GM12878 (cell line): ENCODE measurements around the gene COPRS. TPM values are rescaled to one million over a fixed set of nuclear protein-coding genes. Genes with fewer than 3 reads are reported as not detected.
A peak's percentile ranks its signal among the peaks of the same experiment; 100 is the strongest.

Experiments
- CEBPB ChIP-seq, 2 experiments: fragments of 150-350 bp in 1 of 2; IDR thresholded peaks; 2 replicates each; pipeline ENCODE4 v1.6.1; 2012 to 2014; ENCODE audit warnings: low read depth in 2 of 2, low read length in 2 of 2, borderline replicate concordance in 1 of 2, inconsistent platforms in 1 of 2
- EED ChIP-seq: sonication (generic); IDR thresholded peaks from 2 replicates; pipeline ENCODE4 v1.6.1; 2016; ENCODE audit warnings: antibody characterized with exemption, low read depth
- ETV6 ChIP-seq, 2 experiments: fragments of 450-650 bp in 1 of 2; IDR thresholded peaks in 1 of 2; conservative IDR thresholded peaks in 1 of 2; 2 replicates each; pipeline ENCODE4 v1.6.1; 2014; ENCODE audit warnings: antibody characterized with exemption in 1 of 2, borderline replicate concordance in 1 of 2, low read depth in 1 of 2, mild to moderate bottlenecking in 1 of 2, moderate library complexity in 1 of 2
- IKZF1 ChIP-seq: fragments of 450-650 bp; conservative IDR thresholded peaks from 2 replicates; pipeline ENCODE4 v1.6.1; 2017; ENCODE audit warnings: antibody characterized with exemption, mild to moderate bottlenecking
- IKZF2 ChIP-seq, 2 experiments: fragments of 450-650 bp; IDR thresholded peaks; 2 replicates each; pipeline ENCODE4 v1.6.1; 2017; ENCODE audit warnings: mild to moderate bottlenecking in 2 of 2, moderate library complexity in 2 of 2
- KAT2A ChIP-seq: conservative IDR thresholded peaks from 2 replicates; pipeline ENCODE4 v1.6.1; 2011; ENCODE audit warnings: low read depth, low read length; ENCODE audit not compliant: control insufficient read depth
- KDM1A ChIP-seq: fragments of 200-600 bp; sonication (generic); IDR thresholded peaks from 2 replicates; pipeline ENCODE4 v1.6.1; 2016; ENCODE audit warnings: borderline replicate concordance
- MXI1 ChIP-seq: fragments of 150-350 bp; IDR thresholded peaks from 2 replicates; pipeline ENCODE4 v1.6.1; 2011; ENCODE audit warnings: low read depth, mild to moderate bottlenecking, inconsistent platforms, low read length, improper control_type of control experiment
- NFXL1 ChIP-seq: fragments of 450-650 bp; IDR thresholded peaks from 2 replicates; pipeline ENCODE4 v1.6.1; 2017; ENCODE audit warnings: antibody characterized with exemption, mild to moderate bottlenecking, borderline replicate concordance
- RELB ChIP-seq: fragments of 450-650 bp; IDR thresholded peaks from 2 replicates; pipeline ENCODE4 v1.6.1; 2017; ENCODE audit warnings: low read depth, mild to moderate bottlenecking, moderate library complexity
- SREBF2 ChIP-seq: IDR thresholded peaks from 2 replicates; pipeline ENCODE4 v1.6.1; 2012; ENCODE audit warnings: mild to moderate bottlenecking, low read length
- TBL1XR1 ChIP-seq: IDR thresholded peaks from 2 replicates; pipeline ENCODE4 v1.6.1; 2012; ENCODE audit warnings: low read depth, low read length, improper control_type of control experiment
- ZNF24 ChIP-seq: fragments of 450-650 bp; IDR thresholded peaks from 2 replicates; pipeline ENCODE4 v1.6.1; 2017; ENCODE audit warnings: antibody characterized with exemption, mild to moderate bottlenecking
- ZNF384 ChIP-seq: IDR thresholded peaks from 2 replicates; pipeline ENCODE4 v1.6.1; 2012; ENCODE audit warnings: low read depth, mild to moderate bottlenecking, low read length, improper control_type of control experiment, borderline replicate concordance
- polyA plus RNA-seq, 11 experiments: library from polyadenylated mRNA; depleted of rRNA in 4 of 11; unstranded in 6 of 11; stranded (reverse) in 5 of 11; fragments of >200 nt; fragmentation: Nextera tagmentation in 4 of 11; fragmentation: Illumina TruSeq in 1 of 11; extraction: Ambion mirVana in 4 of 11; extraction: Trizol in 1 of 11; gene quantifications; 1 replicate in 1 of 11; 2 replicates in 10 of 11; pipeline versions ENCODE4 v1.2.1 to v1.2.3, GENCODE V29; 2011 to 2016; ENCODE audit warnings: inconsistent platforms in 2 of 11, missing spikeins in 2 of 11, low read depth in 1 of 11
- total RNA-seq, 4 experiments: library from RNA; depleted of rRNA in 3 of 4; stranded (reverse); fragments of >200 nt in 3 of 4; fragmentation: Illumina TruSeq in 1 of 4; extraction: Trizol in 1 of 4; gene quantifications; 2 replicates each; pipeline versions ENCODE4 v1.2.1 to v1.2.3, GENCODE V29; 2013 to 2021
- TF ChIP-seq, protein P1 (sequence below): IDR thresholded peaks from 2 replicates; pipeline ENCODE4 v1.6.1; 2012; ENCODE audit warnings: improper control_type of control experiment, low read depth, low read length; ENCODE audit not compliant: insufficient replicate concordance
- TF ChIP-seq, protein P2 (sequence below): fragments of 450-650 bp; IDR thresholded peaks from 2 replicates; pipeline ENCODE4 v1.6.1; 2016; ENCODE audit warnings: mild to moderate bottlenecking
- TF ChIP-seq, protein P3 (sequence below): fragments of 450-650 bp; IDR thresholded peaks from 2 replicates; pipeline ENCODE4 v1.6.1; 2016; ENCODE audit warnings: mild to moderate bottlenecking, moderate library complexity, borderline replicate concordance

The COPRS gene
- total and polyA plus RNA-seq, 10 of the 15 experiments (the other 5 are each of a cell fraction or from before 2014, with no cell fraction given) = 6.3 to 41.9 (median 31.4) TPM

- TF ChIP-seq NFXL1 = no peak
- peak in 1 of 2 experiments; percentile 44; a peak in 1 of 4 replicates for TF ChIP-seq ETV6 (conservative IDR thresholded peaks at IDR 0.05 in 1 of 2, IDR thresholded peaks at IDR 0.05 in 1 of 2; ENCODE audit: borderline replicate concordance in 1 of 2, low read depth in 1 of 2)
- no peak for TF ChIP-seq KAT2A
- peak; percentile 79 for TF ChIP-seq EED
- TF ChIP-seq KDM1A = no peak
- TF ChIP-seq RELB = no peak
- peak; percentile 69 for TF ChIP-seq IKZF1
- TF ChIP-seq, protein P1, sequence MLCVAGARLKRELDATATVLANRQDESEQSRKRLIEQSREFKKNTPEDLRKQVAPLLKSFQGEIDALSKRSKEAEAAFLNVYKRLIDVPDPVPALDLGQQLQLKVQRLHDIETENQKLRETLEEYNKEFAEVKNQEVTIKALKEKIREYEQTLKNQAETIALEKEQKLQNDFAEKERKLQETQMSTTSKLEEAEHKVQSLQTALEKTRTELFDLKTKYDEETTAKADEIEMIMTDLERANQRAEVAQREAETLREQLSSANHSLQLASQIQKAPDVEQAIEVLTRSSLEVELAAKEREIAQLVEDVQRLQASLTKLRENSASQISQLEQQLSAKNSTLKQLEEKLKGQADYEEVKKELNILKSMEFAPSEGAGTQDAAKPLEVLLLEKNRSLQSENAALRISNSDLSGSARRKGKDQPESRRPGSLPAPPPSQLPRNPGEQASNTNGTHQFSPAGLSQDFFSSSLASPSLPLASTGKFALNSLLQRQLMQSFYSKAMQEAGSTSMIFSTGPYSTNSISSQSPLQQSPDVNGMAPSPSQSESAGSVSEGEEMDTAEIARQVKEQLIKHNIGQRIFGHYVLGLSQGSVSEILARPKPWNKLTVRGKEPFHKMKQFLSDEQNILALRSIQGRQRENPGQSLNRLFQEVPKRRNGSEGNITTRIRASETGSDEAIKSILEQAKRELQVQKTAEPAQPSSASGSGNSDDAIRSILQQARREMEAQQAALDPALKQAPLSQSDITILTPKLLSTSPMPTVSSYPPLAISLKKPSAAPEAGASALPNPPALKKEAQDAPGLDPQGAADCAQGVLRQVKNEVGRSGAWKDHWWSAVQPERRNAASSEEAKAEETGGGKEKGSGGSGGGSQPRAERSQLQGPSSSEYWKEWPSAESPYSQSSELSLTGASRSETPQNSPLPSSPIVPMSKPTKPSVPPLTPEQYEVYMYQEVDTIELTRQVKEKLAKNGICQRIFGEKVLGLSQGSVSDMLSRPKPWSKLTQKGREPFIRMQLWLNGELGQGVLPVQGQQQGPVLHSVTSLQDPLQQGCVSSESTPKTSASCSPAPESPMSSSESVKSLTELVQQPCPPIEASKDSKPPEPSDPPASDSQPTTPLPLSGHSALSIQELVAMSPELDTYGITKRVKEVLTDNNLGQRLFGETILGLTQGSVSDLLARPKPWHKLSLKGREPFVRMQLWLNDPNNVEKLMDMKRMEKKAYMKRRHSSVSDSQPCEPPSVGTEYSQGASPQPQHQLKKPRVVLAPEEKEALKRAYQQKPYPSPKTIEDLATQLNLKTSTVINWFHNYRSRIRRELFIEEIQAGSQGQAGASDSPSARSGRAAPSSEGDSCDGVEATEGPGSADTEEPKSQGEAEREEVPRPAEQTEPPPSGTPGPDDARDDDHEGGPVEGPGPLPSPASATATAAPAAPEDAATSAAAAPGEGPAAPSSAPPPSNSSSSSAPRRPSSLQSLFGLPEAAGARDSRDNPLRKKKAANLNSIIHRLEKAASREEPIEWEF = no peak
- TF ChIP-seq CEBPB (IDR thresholded peaks at IDR 0.05; ENCODE audit: borderline replicate concordance in 1 of 2, low read depth in 2 of 2, low read length in 2 of 2) = no peak
- TF ChIP-seq, protein P2, sequence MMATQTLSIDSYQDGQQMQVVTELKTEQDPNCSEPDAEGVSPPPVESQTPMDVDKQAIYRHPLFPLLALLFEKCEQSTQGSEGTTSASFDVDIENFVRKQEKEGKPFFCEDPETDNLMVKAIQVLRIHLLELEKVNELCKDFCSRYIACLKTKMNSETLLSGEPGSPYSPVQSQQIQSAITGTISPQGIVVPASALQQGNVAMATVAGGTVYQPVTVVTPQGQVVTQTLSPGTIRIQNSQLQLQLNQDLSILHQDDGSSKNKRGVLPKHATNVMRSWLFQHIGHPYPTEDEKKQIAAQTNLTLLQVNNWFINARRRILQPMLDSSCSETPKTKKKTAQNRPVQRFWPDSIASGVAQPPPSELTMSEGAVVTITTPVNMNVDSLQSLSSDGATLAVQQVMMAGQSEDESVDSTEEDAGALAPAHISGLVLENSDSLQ = no peak
- TF ChIP-seq ZNF384 = no peak
- no peak for TF ChIP-seq MXI1
- TF ChIP-seq ZNF24 = no peak
- peak; percentile 63 to 70; a peak in 2 of 4 replicates for TF ChIP-seq IKZF2 (IDR thresholded peaks at IDR 0.05)
- TF ChIP-seq SREBF2 = no peak
- TF ChIP-seq, protein P3, sequence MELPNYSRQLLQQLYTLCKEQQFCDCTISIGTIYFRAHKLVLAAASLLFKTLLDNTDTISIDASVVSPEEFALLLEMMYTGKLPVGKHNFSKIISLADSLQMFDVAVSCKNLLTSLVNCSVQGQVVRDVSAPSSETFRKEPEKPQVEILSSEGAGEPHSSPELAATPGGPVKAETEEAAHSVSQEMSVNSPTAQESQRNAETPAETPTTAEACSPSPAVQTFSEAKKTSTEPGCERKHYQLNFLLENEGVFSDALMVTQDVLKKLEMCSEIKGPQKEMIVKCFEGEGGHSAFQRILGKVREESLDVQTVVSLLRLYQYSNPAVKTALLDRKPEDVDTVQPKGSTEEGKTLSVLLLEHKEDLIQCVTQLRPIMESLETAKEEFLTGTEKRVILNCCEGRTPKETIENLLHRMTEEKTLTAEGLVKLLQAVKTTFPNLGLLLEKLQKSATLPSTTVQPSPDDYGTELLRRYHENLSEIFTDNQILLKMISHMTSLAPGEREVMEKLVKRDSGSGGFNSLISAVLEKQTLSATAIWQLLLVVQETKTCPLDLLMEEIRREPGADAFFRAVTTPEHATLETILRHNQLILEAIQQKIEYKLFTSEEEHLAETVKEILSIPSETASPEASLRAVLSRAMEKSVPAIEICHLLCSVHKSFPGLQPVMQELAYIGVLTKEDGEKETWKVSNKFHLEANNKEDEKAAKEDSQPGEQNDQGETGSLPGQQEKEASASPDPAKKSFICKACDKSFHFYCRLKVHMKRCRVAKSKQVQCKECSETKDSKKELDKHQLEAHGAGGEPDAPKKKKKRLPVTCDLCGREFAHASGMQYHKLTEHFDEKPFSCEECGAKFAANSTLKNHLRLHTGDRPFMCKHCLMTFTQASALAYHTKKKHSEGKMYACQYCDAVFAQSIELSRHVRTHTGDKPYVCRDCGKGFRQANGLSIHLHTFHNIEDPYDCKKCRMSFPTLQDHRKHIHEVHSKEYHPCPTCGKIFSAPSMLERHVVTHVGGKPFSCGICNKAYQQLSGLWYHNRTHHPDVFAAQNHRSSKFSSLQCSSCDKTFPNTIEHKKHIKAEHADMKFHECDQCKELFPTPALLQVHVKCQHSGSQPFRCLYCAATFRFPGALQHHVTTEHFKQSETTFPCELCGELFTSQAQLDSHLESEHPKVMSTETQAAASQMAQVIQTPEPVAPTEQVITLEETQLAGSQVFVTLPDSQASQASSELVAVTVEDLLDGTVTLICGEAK = no peak
- TF ChIP-seq TBL1XR1 = no peak
These were observed 24.6 kb downstream of the COPRS start (continued) for GRCh38 chr17:31834448-31834847.
